VCaP (cell line): ENCODE results near the gene MKRN2.

Source experiments
- H3K27ac ChIP-seq: fragments of 450-650 bp; 2 replicates; pipeline ENCODE4 v1.5.1; 2017
- CTCF ChIP-seq: fragments of 450-650 bp; conservative IDR thresholded peaks from 2 replicates; pipeline ENCODE4 v1.5.1; 2017; ENCODE audit warnings: mild to moderate bottlenecking, moderate library complexity

Gene MKRN2

DNA sequence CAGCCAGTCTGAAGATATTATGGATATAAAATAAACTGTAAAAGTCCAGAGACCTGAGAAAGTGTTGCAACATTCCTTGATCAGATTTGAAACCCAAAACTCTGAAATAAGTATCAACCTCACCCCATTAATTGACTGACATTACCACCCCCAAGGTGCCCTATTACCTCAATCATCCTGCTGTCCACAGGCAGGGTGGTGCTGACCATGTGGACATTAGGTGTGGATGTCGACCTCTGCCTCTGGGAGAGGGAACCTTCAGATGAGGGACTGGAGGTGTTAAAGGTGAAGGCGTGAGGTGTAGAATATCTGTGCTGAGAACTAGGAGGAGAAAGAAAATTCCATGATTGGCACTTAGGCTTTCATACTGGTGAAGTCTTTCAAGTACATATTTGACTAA lies 47.1 kb downstream of the MKRN2 start:
- no peak overlapping the region for H3K27ac ChIP-seq
- TF ChIP-seq CTCF = no peak

- TF ChIP-seq CTCF = no peak
- H3K27ac ChIP-seq = no peak overlapping the region
These were observed 51.5 kb downstream of the MKRN2 start for GRCh38 chr3:12608376-12608775.

DNA sequence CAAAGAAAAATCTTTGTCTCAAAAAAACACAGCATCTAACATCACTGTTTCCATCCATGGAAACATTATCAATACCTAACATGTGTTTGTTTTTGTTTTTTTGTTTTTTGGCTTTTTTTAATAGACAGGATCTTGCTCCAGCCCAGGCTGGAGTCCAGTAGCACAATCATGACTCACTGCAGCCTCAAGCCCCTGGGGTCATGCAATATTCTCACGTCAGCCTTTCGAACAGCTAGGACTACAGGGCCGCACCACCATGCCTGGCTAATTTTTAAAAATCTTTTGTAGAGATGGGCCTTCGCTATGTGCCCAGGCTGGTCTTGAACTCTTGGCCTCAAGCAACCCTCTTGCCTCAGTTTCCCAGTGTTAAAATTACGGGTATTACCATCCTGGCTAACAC lies 54.2 kb downstream of the MKRN2 start:
- no peak for TF ChIP-seq CTCF
- no peak overlapping the region for H3K27ac ChIP-seq

DNA sequence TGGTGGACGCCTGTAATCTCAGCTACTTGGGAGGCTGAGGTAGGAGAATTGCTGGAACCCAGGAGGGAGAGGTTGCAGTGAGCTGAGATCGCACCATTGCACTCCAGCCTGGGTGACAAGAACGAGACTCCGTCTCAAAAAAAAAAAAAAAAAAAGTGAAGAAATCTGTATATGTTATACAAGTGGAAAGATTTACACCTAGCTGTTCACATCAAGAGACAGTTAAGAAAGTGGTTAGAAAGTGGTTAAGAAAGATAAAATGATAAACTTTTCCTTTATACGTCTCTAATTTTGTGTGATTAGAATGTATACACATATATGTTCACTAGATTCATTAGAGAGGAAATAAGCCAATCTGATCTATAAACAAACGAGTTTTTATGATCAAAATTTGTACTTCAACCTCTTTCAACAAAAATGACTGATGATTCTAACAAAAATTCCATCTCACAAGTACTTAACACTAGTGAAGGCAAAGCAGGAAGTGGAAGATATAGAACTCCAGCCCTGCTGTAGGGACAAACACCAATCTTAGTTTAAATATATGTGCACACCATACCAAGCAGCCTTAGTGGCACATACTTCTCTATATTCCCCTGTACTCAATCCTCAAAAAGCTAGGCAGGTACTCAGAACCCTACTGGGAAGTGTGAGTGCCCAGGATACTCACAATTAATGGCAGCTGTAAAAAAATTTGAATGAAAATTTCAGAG lies 55.8 kb downstream of the MKRN2 start:
- no peak overlapping the region for H3K27ac ChIP-seq
- TF ChIP-seq CTCF = no peak

DNA sequence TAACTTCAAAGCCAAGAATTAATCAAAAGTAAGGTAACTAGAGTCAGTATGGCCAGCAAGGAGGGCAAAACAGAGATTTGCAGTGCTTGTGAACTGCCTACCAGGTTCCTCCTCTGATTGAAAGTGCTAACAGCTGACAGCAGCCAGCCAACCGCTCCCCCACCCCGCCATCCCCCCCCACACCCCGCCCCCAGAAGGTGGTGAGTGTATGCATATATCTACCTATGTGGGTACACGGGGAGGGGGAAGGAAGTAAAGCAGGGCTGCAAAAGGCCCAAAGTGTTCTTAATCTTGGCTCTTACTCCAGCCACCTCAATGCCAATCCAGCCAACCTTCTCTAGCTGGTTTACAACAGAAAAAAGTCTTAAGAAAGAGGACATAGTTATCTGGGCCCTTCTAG lies 56.4 kb downstream of the MKRN2 start:
- TF ChIP-seq CTCF = no peak
- H3K27ac ChIP-seq = no peak overlapping the region

- H3K27ac ChIP-seq = no peak overlapping the region
- TF ChIP-seq CTCF = no peak
These were observed 58.4 kb downstream of the MKRN2 start for GRCh38 chr3:12615266-12615665.

- H3K27ac ChIP-seq = no peak overlapping the region
- no peak for TF ChIP-seq CTCF
These were observed 61.5 kb downstream of the MKRN2 start for GRCh38 chr3:12618426-12618825.
